Effector memory CD4-positive, alpha-beta T cell (primary cell): ENCODE data around the gene CELF2.

Experiments used
- DNase-seq, 3 donors: peaks; one replicate each; pipeline ENCODE4 v3.0.0-alpha.2; 2020
- H3K27ac ChIP-seq: 2 replicates; pipeline ENCODE4 v1.7.0; 2013; ENCODE audit warnings: mild to moderate bottlenecking, low read length, moderate library complexity; ENCODE audit not compliant: insufficient read depth, poor library complexity, severe bottlenecking
- H3K27me3 ChIP-seq: replicated peaks from 2 replicates; pipeline ENCODE4 v1.7.0; 2013; ENCODE audit warnings: mild to moderate bottlenecking, low read length; ENCODE audit not compliant: insufficient read depth, control insufficient read depth, poor library complexity, severe bottlenecking
- H3K36me3 ChIP-seq: 2 replicates; pipeline ENCODE4 v1.7.0; 2013; ENCODE audit warnings: mild to moderate bottlenecking, low read length, moderate library complexity; ENCODE audit not compliant: control insufficient read depth, insufficient read depth
- H3K4me1 ChIP-seq: 2 replicates; pipeline ENCODE4 v1.7.0; 2013; ENCODE audit warnings: low read length, mild to moderate bottlenecking; ENCODE audit not compliant: control insufficient read depth, insufficient read depth, poor library complexity, severe bottlenecking
- H3K4me3 ChIP-seq: 2 replicates; pipeline ENCODE4 v1.7.0; 2013; ENCODE audit warnings: low read length, low read depth, mild to moderate bottlenecking; ENCODE audit not compliant: insufficient read depth, poor library complexity, severe bottlenecking
- H3K9me3 ChIP-seq: 2 replicates; pipeline ENCODE4 v1.7.0; 2013; ENCODE audit warnings: mild to moderate bottlenecking, low read length, moderate library complexity; ENCODE audit not compliant: control insufficient read depth

Gene CELF2

GRCh38 chr10:11282156-11282555 lies 264.5 kb downstream of the CELF2 start:
- no peaks in the 10 kb centered on the region for H3K4me1 ChIP-seq
- H3K27ac ChIP-seq = no peak overlapping the region
- H3K27me3 ChIP-seq = no peaks in the 10 kb centered on the region
- no peak for DNase-seq
- H3K9me3 ChIP-seq = no peaks in the 10 kb centered on the region
- H3K4me3 ChIP-seq = no peak overlapping the region
- H3K36me3 ChIP-seq = peaks cover 77% of the 10 kb centered on the region

GRCh38 chr10:11282661-11283060 lies 265.0 kb downstream of the CELF2 start:
- H3K9me3 ChIP-seq = no peaks in the 10 kb centered on the region
- no peak overlapping the region for H3K4me3 ChIP-seq
- DNase-seq = no peak
- H3K27me3 ChIP-seq = no peaks in the 10 kb centered on the region
- H3K4me1 ChIP-seq = no peaks in the 10 kb centered on the region
- no peak overlapping the region for H3K27ac ChIP-seq
- H3K36me3 ChIP-seq = peaks cover 73% of the 10 kb centered on the region

GRCh38 chr10:11284291-11285085 lies 266.8 kb downstream of the CELF2 start:
- H3K4me1 ChIP-seq = no peaks in the 10 kb centered on the region

GRCh38 chr10:11285171-11285570 lies 267.5 kb downstream of the CELF2 start:
- Histone ChIP-seq H3K27ac (no peak overlapping the region), H3K9me3 (no peaks in the 10 kb centered on the region), H3K4me3 (no peak overlapping the region), H3K4me1 (no peaks in the 10 kb centered on the region), H3K36me3 (peaks cover 77% of the 10 kb centered on the region), H3K27me3 (no peaks in the 10 kb centered on the region)
- no peak for DNase-seq

More at GRCh38 chr10:11284291-11285085, 266.8 kb downstream of the CELF2 start:
- H3K27me3 ChIP-seq = no peaks in the 10 kb centered on the region
- peaks cover 76% of the 10 kb centered on the region for H3K36me3 ChIP-seq
- no peaks in the 10 kb centered on the region for H3K9me3 ChIP-seq
- no peak for DNase-seq
- no peak overlapping the region for H3K27ac ChIP-seq
- H3K4me3 ChIP-seq = no peak overlapping the region

GRCh38 chr10:11286261-11286852 lies 268.7 kb downstream of the CELF2 start:
- no peaks in the 10 kb centered on the region for H3K27me3 ChIP-seq
- H3K4me3 ChIP-seq = no peak overlapping the region
- no peak for DNase-seq
- no peaks in the 10 kb centered on the region for H3K4me1 ChIP-seq
- H3K27ac ChIP-seq = no peak overlapping the region
- H3K36me3 ChIP-seq = peaks cover 77% of the 10 kb centered on the region
- H3K9me3 ChIP-seq = no peaks in the 10 kb centered on the region

GRCh38 chr10:11288302-11288701 lies 270.6 kb downstream of the CELF2 start:
- no peaks in the 10 kb centered on the region for H3K9me3 ChIP-seq
- peaks cover 78% of the 10 kb centered on the region for H3K36me3 ChIP-seq
- DNase-seq = no peak
- H3K4me1 ChIP-seq = no peaks in the 10 kb centered on the region
- H3K4me3 ChIP-seq = no peak overlapping the region
- no peak overlapping the region for H3K27ac ChIP-seq
- no peaks in the 10 kb centered on the region for H3K27me3 ChIP-seq

GRCh38 chr10:11290156-11290890 lies 272.7 kb downstream of the CELF2 start:
- no peak for DNase-seq
- H3K36me3 ChIP-seq = peaks cover 90% of the 10 kb centered on the region
- no peaks in the 10 kb centered on the region for H3K4me1 ChIP-seq
- H3K9me3 ChIP-seq = no peaks in the 10 kb centered on the region
- no peak overlapping the region for H3K4me3 ChIP-seq
- H3K27me3 ChIP-seq = no peaks in the 10 kb centered on the region
- H3K27ac ChIP-seq = no peak overlapping the region

- H3K27me3 ChIP-seq = no peaks in the 10 kb centered on the region
- H3K36me3 ChIP-seq = peaks cover 94% of the 10 kb centered on the region
- H3K4me1 ChIP-seq = no peaks in the 10 kb centered on the region
- no peak overlapping the region for H3K4me3 ChIP-seq
- DNase-seq = no peak
- peak overlapping the region; percentile 7 for H3K27ac ChIP-seq
- no peaks in the 10 kb centered on the region for H3K9me3 ChIP-seq
Measured at GRCh38 chr10:11292576-11293302, 275.1 kb downstream of the CELF2 start.

- Histone ChIP-seq H3K4me1 (no peaks in the 10 kb centered on the region), H3K36me3 (peaks cover 94% of the 10 kb centered on the region), H3K4me3 (no peak overlapping the region), H3K27ac (no peak overlapping the region), H3K9me3 (no peaks in the 10 kb centered on the region), H3K27me3 (no peaks in the 10 kb centered on the region)
- no peak for DNase-seq
Measured at GRCh38 chr10:11293332-11293731, 275.7 kb downstream of the CELF2 start.
